Testis (tissue), 2 donors: Measurements from ENCODE around the gene HNMT.

Source experiments
- POLR2A ChIP-seq: fragments of 450-650 bp; IDR thresholded peaks from one replicate; pipeline ENCODE4 v1.6.1; 2017; ENCODE audit warnings: antibody characterized with exemption, mild to moderate bottlenecking, moderate library complexity
- TF ChIP-seq, protein P1 (sequence below), 3 experiments: fragments of 450-650 bp in 2 of 3; fragments of 200-600 bp in 1 of 3; sonication (generic) in 1 of 3; IDR thresholded peaks; one replicate each; pipeline ENCODE4 v1.5.1; 2016 to 2019; ENCODE audit warnings: antibody characterized with exemption in 3 of 3, mild to moderate bottlenecking in 2 of 3, moderate library complexity in 1 of 3

GRCh38 chr2:137973280-137973679 lies 9.0 kb downstream of the HNMT start:
- TF ChIP-seq, protein P1, sequence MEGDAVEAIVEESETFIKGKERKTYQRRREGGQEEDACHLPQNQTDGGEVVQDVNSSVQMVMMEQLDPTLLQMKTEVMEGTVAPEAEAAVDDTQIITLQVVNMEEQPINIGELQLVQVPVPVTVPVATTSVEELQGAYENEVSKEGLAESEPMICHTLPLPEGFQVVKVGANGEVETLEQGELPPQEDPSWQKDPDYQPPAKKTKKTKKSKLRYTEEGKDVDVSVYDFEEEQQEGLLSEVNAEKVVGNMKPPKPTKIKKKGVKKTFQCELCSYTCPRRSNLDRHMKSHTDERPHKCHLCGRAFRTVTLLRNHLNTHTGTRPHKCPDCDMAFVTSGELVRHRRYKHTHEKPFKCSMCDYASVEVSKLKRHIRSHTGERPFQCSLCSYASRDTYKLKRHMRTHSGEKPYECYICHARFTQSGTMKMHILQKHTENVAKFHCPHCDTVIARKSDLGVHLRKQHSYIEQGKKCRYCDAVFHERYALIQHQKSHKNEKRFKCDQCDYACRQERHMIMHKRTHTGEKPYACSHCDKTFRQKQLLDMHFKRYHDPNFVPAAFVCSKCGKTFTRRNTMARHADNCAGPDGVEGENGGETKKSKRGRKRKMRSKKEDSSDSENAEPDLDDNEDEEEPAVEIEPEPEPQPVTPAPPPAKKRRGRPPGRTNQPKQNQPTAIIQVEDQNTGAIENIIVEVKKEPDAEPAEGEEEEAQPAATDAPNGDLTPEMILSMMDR (IDR thresholded peaks at IDR 0.05) = no peak
- TF ChIP-seq POLR2A = no peak
